Dendritic cell treated with granulocyte-macrophage colony-stimulating factor and Interleukin-4, amounts not matched to agents 40 ng/mL and 50 ng/mL, for 4 days (primary cell): ENCODE measurements around the gene CNTNAP5.

Source experiments
- H3K27ac Mint-ChIP-seq: one replicate; pipeline ENCODE4 v1.8.0; 2022; ENCODE audit warnings: mild to moderate bottlenecking, mixed read lengths
- H3K27me3 Mint-ChIP-seq: one replicate; pipeline ENCODE4 v1.8.0; 2022; ENCODE audit warnings: mild to moderate bottlenecking, mixed read lengths
- H3K36me3 Mint-ChIP-seq: one replicate; pipeline ENCODE4 v1.8.0; 2022; ENCODE audit warnings: low read depth, mixed read lengths
- H3K4me1 Mint-ChIP-seq: one replicate; pipeline ENCODE4 v1.8.0; 2022; ENCODE audit warnings: low read depth, mixed read lengths
- H3K4me3 Mint-ChIP-seq: one replicate; pipeline ENCODE4 v1.8.0; 2022; ENCODE audit warnings: mild to moderate bottlenecking, moderate library complexity, mixed read lengths
- H3K9me3 Mint-ChIP-seq: one replicate; pipeline ENCODE4 v1.8.0; 2022; ENCODE audit warnings: mixed read lengths
- intact Hi-C: fragments of 100-400 bp; cut with micrococcal nuclease; formaldehyde crosslinking; loops from one replicate; pipeline ENCODE4 v1.15.0; 2022

Gene CNTNAP5

GRCh38 chr2:124209441-124209840 is 184.4 kb downstream of the CNTNAP5 start:
- no peaks in the 10 kb centered on the region for H3K4me1 Mint-ChIP-seq
- H3K27me3 Mint-ChIP-seq: no peaks in the 10 kb centered on the region
- H3K36me3 Mint-ChIP-seq: no peaks in the 10 kb centered on the region
- H3K27ac Mint-ChIP-seq: no peak overlapping the region
- no peak overlapping the region for H3K4me3 Mint-ChIP-seq
- peaks cover 25% of the 10 kb centered on the region for H3K9me3 Mint-ChIP-seq
- intact Hi-C loops: no loop called here

GRCh38 chr2:124211461-124211860 is 186.4 kb downstream of the CNTNAP5 start:
- Mint-ChIP-seq H3K27me3 (no peaks in the 10 kb centered on the region), H3K27ac (no peak overlapping the region), H3K9me3 (peaks cover 10% of the 10 kb centered on the region), H3K4me1 (no peaks in the 10 kb centered on the region), H3K36me3 (no peaks in the 10 kb centered on the region), H3K4me3 (no peak overlapping the region)
- intact Hi-C loops: no loop called here

GRCh38 chr2:124213977-124214587 is 189.0 kb downstream of the CNTNAP5 start:
- no peaks in the 10 kb centered on the region for H3K4me1 Mint-ChIP-seq
- H3K36me3 Mint-ChIP-seq: no peaks in the 10 kb centered on the region
- H3K4me3 Mint-ChIP-seq: no peak overlapping the region
- H3K27me3 Mint-ChIP-seq: no peaks in the 10 kb centered on the region
- H3K27ac Mint-ChIP-seq: no peak overlapping the region
- intact Hi-C loops: no loop called here
- peaks cover 15% of the 10 kb centered on the region for H3K9me3 Mint-ChIP-seq

- Mint-ChIP-seq H3K4me1 (no peaks in the 10 kb centered on the region), H3K27me3 (no peaks in the 10 kb centered on the region), H3K36me3 (no peaks in the 10 kb centered on the region), H3K4me3 (no peak overlapping the region), H3K27ac (no peak overlapping the region), H3K9me3 (peaks cover 20% of the 10 kb centered on the region)
- intact Hi-C loops: no loop called here
Measured at GRCh38 chr2:124246170-124246569, 221.1 kb downstream of the CNTNAP5 start.

GRCh38 chr2:124248386-124248785 is 223.3 kb downstream of the CNTNAP5 start:
- Mint-ChIP-seq H3K27ac (no peak overlapping the region), H3K36me3 (no peaks in the 10 kb centered on the region), H3K9me3 (peaks cover 11% of the 10 kb centered on the region), H3K27me3 (no peaks in the 10 kb centered on the region), H3K4me1 (no peaks in the 10 kb centered on the region), H3K4me3 (no peak overlapping the region)
- intact Hi-C loops: no loop called here

- H3K36me3 Mint-ChIP-seq: no peaks in the 10 kb centered on the region
- H3K4me3 Mint-ChIP-seq: no peak overlapping the region
- no peaks in the 10 kb centered on the region for H3K27me3 Mint-ChIP-seq
- no peaks in the 10 kb centered on the region for H3K4me1 Mint-ChIP-seq
- H3K9me3 Mint-ChIP-seq: peaks cover 11% of the 10 kb centered on the region
- H3K27ac Mint-ChIP-seq: no peak overlapping the region
- intact Hi-C loops: no loop called here
Measured at GRCh38 chr2:124250433-124250832, 225.3 kb downstream of the CNTNAP5 start.

- Mint-ChIP-seq H3K27ac (no peak overlapping the region), H3K4me1 (no peaks in the 10 kb centered on the region), H3K4me3 (no peak overlapping the region), H3K36me3 (no peaks in the 10 kb centered on the region), H3K27me3 (no peaks in the 10 kb centered on the region), H3K9me3 (peaks cover 8% of the 10 kb centered on the region)
- intact Hi-C loops: no loop called here
Measured at GRCh38 chr2:124254621-124255020, 229.5 kb downstream of the CNTNAP5 start.

- H3K4me3 Mint-ChIP-seq: no peak overlapping the region
- no peaks in the 10 kb centered on the region for H3K9me3 Mint-ChIP-seq
- no peaks in the 10 kb centered on the region for H3K36me3 Mint-ChIP-seq
- no peaks in the 10 kb centered on the region for H3K4me1 Mint-ChIP-seq
- H3K27me3 Mint-ChIP-seq: no peaks in the 10 kb centered on the region
- intact Hi-C loops: no loop called here
- no peak overlapping the region for H3K27ac Mint-ChIP-seq
Measured at GRCh38 chr2:124257120-124257519, 232.0 kb downstream of the CNTNAP5 start.

GRCh38 chr2:124258140-124258880 is 233.2 kb downstream of the CNTNAP5 start:
- Mint-ChIP-seq H3K9me3 (no peaks in the 10 kb centered on the region), H3K27ac (no peak overlapping the region), H3K36me3 (no peaks in the 10 kb centered on the region), H3K27me3 (no peaks in the 10 kb centered on the region), H3K4me3 (no peak overlapping the region), H3K4me1 (no peaks in the 10 kb centered on the region)
- intact Hi-C loops: no loop called here

GRCh38 chr2:124261456-124261855 is 236.4 kb downstream of the CNTNAP5 start:
- no peak overlapping the region for H3K27ac Mint-ChIP-seq

GRCh38 chr2:124264551-124265091 is 239.5 kb downstream of the CNTNAP5 start:
- Mint-ChIP-seq H3K27ac (no peak overlapping the region), H3K4me1 (no peaks in the 10 kb centered on the region), H3K36me3 (no peaks in the 10 kb centered on the region), H3K9me3 (peaks cover 37% of the 10 kb centered on the region), H3K4me3 (no peak overlapping the region), H3K27me3 (no peaks in the 10 kb centered on the region)
- intact Hi-C loops: no loop called here

More at GRCh38 chr2:124261456-124261855, 236.4 kb downstream of the CNTNAP5 start:
- Mint-ChIP-seq H3K4me1 (no peaks in the 10 kb centered on the region), H3K36me3 (no peaks in the 10 kb centered on the region), H3K9me3 (peaks cover 21% of the 10 kb centered on the region), H3K4me3 (no peak overlapping the region), H3K27me3 (no peaks in the 10 kb centered on the region)
- intact Hi-C loops: no loop called here

- Mint-ChIP-seq H3K36me3 (no peaks in the 10 kb centered on the region), H3K4me1 (no peaks in the 10 kb centered on the region), H3K9me3 (peaks cover 53% of the 10 kb centered on the region), H3K27ac (no peak overlapping the region), H3K4me3 (no peak overlapping the region), H3K27me3 (no peaks in the 10 kb centered on the region)
- intact Hi-C loops: no loop called here
Measured at GRCh38 chr2:124267794-124268193, 242.7 kb downstream of the CNTNAP5 start.

GRCh38 chr2:124269348-124269747 is 244.3 kb downstream of the CNTNAP5 start:
- no peaks in the 10 kb centered on the region for H3K27me3 Mint-ChIP-seq
- H3K4me1 Mint-ChIP-seq: no peaks in the 10 kb centered on the region
- no peaks in the 10 kb centered on the region for H3K36me3 Mint-ChIP-seq
- H3K9me3 Mint-ChIP-seq: peaks cover 48% of the 10 kb centered on the region
- intact Hi-C loops: no loop called here
- H3K27ac Mint-ChIP-seq: no peak overlapping the region
- no peak overlapping the region for H3K4me3 Mint-ChIP-seq

- peaks cover 47% of the 10 kb centered on the region for H3K9me3 Mint-ChIP-seq
- no peak overlapping the region for H3K4me3 Mint-ChIP-seq
Measured at GRCh38 chr2:124272261-124272841, 247.3 kb downstream of the CNTNAP5 start.

More at GRCh38 chr2:124272261-124272841, 247.3 kb downstream of the CNTNAP5 start:
- Mint-ChIP-seq H3K27ac (no peak overlapping the region), H3K36me3 (no peaks in the 10 kb centered on the region), H3K27me3 (no peaks in the 10 kb centered on the region), H3K4me1 (no peaks in the 10 kb centered on the region)
- intact Hi-C loops: no loop called here
